Esophagus muscularis mucosa (tissue), 4 donors: Measurements from ENCODE around the gene HSD17B11.

Source experiments
- EP300 ChIP-seq: sonication (generic); formaldehyde crosslinking; IDR thresholded peaks from one replicate; pipeline ENCODE4 v1.6.1; 2017; ENCODE audit warnings: antibody characterized with exemption
- POLR2A ChIP-seq: fragments of 450-650 bp; IDR thresholded peaks from one replicate; pipeline ENCODE4 v1.6.1; 2017; ENCODE audit warnings: antibody characterized with exemption, moderate library complexity, mild to moderate bottlenecking, low read depth
- POLR2AphosphoS5 ChIP-seq, 2 donors: sonication (generic); formaldehyde crosslinking; IDR thresholded peaks; one replicate each; pipeline ENCODE4 v1.6.1; 2017; ENCODE audit warnings: antibody characterized with exemption in 2 of 2
- TF ChIP-seq, protein P1 (sequence below), 3 experiments: fragments of 200-600 bp in 2 of 3; fragments of 450-650 bp in 1 of 3; sonication (generic) in 2 of 3; IDR thresholded peaks; one replicate each; pipeline ENCODE4 v1.5.1; 2017 to 2019; ENCODE audit warnings: antibody characterized with exemption in 3 of 3, mild to moderate bottlenecking in 2 of 3, moderate library complexity in 1 of 3

GRCh38 chr4:87317527-87317926 lies 73.5 kb downstream of the HSD17B11 start:
- TF ChIP-seq, protein P1, sequence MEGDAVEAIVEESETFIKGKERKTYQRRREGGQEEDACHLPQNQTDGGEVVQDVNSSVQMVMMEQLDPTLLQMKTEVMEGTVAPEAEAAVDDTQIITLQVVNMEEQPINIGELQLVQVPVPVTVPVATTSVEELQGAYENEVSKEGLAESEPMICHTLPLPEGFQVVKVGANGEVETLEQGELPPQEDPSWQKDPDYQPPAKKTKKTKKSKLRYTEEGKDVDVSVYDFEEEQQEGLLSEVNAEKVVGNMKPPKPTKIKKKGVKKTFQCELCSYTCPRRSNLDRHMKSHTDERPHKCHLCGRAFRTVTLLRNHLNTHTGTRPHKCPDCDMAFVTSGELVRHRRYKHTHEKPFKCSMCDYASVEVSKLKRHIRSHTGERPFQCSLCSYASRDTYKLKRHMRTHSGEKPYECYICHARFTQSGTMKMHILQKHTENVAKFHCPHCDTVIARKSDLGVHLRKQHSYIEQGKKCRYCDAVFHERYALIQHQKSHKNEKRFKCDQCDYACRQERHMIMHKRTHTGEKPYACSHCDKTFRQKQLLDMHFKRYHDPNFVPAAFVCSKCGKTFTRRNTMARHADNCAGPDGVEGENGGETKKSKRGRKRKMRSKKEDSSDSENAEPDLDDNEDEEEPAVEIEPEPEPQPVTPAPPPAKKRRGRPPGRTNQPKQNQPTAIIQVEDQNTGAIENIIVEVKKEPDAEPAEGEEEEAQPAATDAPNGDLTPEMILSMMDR (IDR thresholded peaks at IDR 0.05): no peak
- TF ChIP-seq POLR2A: no peak
- no peak for TF ChIP-seq POLR2AphosphoS5 (IDR thresholded peaks at IDR 0.05)
- no peak for TF ChIP-seq EP300
